Measurements from ENCODE around the gene ICAM5.
"Not testable (repeated sequence)": the region's sequence is repeated elsewhere in the genome, so short reads cannot be mapped to it uniquely, and the experiment has no call there.

The ICAM5 gene

DNA sequence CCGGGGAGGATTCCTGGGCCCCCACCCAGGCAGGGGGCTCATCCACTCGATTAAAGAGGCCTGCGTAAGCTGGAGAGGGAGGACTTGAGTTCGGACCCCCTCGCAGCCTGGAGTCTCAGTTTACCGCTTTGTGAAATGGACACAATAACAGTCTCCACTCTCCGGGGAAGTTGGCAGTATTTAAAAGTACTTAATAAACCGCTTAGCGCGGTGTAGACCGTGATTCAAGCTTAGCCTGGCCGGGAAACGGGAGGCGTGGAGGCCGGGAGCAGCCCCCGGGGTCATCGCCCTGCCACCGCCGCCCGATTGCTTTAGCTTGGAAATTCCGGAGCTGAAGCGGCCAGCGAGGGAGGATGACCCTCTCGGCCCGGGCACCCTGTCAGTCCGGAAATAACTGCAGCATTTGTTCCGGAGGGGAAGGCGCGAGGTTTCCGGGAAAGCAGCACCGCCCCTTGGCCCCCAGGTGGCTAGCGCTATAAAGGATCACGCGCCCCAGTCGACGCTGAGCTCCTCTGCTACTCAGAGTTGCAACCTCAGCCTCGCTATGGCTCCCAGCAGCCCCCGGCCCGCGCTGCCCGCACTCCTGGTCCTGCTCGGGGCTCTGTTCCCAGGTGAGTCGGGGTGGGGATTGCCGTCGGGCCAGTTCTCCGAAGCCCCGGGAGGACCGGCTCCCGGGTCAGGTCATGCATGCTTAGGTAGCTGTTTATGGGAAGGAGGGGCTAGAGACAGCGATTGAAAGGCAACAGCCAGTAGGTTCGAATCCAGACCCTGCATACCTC lies 18.9 kb upstream of the ICAM5 start, which contains the start of gene ICAM1:
Gene ICAM1 (plus strand): TSS at position 505 of the 779 bp plus-strand sequence. CDS start 40 bp downstream, at position 545.
- DNase-seq: no peak

DNA sequence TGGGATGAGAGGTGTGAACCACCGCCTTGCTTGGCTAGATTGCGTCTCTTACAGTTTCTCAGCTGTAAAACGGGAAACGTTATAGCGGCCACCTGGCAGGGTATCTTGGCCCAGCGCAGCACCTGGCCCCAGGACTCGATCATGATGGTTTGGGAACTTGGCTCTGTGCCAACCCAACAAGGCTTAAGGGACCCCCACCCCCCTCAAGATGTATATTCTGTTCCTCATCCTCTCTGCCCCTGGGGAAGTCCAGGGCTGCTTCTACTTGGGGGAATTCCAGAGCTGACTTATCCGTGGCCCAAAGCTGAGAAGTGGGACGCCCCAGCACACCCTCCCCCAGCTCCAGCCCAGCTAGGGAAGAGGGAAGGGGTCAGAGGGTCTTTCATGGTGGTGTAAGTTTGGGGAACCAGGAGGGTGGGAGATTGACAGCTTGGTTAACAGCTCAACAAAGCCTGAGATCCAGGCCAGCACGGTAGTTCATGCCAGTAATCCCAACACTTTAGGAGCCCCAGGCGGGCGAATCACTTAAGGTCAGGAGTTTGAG lies 18.1 kb upstream of the ICAM5 start:
- DNase-seq: no peak

DNA sequence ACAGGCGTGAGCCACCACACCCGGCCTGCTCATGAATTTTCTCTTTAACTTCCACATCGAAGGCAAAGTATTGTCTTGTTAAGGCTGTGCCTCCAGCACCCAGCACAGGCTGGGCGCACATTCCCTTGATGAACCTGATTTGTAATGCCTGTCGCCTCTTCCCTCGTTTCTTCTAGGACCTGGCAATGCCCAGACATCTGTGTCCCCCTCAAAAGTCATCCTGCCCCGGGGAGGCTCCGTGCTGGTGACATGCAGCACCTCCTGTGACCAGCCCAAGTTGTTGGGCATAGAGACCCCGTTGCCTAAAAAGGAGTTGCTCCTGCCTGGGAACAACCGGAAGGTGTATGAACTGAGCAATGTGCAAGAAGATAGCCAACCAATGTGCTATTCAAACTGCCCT lies 15.2 kb upstream of the ICAM5 start:
- DNase-seq: no peak

DNA sequence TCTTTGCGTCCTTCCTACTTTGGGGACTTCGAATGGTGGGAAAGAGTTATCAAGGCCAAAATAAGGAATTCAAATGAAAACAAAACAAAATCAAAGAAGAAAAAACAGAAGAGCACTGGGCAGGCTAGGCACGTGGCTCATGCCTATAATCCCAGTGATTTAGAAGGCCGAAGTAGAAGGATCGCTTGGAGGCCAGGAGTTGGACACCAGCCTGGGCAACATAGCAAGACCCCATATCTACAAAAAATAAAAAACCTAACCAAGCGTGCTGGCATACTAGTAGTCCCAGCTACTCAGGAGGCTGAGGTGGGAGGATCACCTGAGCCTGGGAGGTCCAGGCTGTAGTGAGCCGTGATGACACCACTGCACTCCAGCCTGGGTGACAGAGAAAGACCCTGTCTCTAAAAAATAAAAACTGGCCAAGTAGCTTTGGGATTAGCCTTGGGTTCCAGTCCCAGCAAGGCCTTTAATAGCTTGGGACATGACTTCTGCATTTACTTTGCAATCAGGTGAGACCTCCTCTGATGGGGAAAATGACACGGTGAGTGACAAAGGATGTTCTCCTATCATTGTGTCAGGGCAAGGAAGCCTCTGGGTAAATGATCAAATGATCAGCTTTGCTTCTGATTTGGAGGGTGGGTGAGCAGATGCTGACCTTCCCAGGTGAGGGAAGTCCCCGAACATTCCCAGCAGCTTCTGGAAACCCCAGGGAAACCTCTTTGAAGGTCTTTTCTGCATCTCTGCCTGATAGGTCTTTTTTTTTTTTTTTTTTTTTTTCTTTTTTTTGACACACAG lies 11.8 kb upstream of the ICAM5 start:
- no peak for DNase-seq

DNA sequence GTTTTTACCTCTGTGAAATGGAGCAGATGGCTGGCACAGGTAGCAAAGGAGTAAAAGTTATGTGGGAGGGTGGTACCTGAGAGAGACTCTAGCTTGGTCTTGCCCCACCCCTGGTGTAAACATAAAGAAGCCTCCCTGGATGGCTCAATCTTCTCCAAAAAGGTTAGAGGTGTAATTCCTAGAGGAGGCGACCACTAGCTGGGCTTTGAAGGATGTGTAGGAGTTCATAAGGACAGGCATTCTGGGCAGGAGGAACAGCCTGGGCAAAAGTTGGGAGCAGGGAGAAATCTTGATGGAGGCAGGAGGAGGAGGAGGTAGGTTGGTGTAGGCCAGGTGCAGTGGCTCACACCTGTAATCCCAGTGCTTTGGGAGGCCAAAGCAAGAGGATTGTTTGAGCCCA lies 10.8 kb upstream of the ICAM5 start:
- no peak for DNase-seq

DNA sequence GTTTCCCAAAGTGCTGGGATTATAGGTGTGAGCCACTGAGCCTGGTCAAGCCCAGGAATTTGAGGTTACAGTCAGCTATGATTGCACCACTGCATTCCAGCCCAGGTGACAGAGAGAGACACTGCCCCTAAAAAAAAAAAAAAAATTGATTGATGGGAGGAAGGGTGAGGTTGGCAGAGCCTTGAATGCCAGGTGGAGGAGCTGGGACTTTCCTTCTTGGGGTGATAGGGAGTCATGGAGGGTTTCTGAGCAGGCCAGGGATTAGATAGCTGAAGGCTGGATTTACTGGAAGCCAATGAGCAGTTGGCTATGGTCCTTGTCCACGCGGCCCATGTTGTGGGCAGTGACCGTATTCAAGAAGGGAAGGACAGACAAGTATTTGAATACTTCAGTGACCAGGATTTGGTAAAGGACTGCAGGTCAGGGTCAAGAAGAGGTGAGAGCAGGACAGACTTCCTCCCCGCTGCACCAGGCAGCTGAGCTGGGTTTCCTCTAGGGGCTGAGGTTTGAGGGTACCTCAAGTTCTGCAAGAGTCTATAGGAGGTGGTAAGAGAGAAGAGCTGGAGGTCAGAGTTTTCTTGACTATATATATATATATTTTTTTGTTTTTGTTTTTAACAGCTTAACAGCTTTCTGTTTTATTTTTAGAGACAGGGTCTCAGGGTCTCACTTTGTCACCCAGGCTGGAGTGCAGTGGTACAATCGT lies 9.9 kb upstream of the ICAM5 start:
- DNase-seq: no peak

DNA sequence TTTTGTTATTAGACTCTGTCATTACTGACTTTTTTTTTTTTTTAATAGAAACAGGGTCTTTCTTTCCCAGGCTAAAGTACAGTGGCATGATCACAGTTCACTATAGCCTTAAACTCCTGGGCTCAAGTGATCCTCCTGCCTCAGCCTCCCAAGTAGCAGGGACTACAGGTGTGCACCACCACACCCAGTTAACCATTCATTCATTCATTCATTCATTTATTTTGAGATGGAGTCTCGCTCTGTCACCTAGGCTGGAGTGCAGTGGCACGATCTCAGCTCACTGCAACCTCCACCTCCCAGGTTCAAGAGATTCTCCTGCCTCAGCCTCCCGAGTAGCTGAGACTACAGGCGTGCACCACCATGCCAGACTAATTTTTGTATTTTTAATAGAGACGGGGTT lies 7.7 kb upstream of the ICAM5 start:
- not testable (repeated sequence) for DNase-seq

DNA sequence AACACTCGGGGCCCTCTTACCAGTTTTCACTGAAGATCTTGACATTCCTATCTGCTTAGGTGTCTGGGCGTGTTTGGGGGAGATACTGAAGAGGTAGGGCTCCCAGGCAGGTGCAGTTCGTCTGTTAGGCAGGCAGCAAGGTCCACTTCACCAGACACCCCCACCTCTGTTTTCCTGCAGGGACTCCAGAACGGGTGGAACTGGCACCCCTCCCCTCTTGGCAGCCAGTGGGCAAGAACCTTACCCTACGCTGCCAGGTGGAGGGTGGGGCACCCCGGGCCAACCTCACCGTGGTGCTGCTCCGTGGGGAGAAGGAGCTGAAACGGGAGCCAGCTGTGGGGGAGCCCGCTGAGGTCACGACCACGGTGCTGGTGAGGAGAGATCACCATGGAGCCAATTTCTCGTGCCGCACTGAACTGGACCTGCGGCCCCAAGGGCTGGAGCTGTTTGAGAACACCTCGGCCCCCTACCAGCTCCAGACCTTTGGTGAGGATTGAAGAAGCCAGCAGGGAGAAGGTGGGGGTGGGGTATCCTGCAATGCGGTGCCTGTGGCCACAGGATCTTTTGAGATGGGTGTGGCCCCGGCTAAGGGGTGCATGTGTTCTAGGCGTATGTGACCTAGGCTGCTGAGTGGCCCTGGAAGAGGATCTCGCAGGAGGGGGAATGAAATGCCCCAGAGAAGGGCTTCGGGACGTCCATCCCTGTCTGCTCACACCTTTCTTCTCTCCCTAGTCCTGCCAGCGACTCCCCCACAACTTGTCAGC lies 6.3 kb upstream of the ICAM5 start:
- DNase-seq: no peak

DNA sequence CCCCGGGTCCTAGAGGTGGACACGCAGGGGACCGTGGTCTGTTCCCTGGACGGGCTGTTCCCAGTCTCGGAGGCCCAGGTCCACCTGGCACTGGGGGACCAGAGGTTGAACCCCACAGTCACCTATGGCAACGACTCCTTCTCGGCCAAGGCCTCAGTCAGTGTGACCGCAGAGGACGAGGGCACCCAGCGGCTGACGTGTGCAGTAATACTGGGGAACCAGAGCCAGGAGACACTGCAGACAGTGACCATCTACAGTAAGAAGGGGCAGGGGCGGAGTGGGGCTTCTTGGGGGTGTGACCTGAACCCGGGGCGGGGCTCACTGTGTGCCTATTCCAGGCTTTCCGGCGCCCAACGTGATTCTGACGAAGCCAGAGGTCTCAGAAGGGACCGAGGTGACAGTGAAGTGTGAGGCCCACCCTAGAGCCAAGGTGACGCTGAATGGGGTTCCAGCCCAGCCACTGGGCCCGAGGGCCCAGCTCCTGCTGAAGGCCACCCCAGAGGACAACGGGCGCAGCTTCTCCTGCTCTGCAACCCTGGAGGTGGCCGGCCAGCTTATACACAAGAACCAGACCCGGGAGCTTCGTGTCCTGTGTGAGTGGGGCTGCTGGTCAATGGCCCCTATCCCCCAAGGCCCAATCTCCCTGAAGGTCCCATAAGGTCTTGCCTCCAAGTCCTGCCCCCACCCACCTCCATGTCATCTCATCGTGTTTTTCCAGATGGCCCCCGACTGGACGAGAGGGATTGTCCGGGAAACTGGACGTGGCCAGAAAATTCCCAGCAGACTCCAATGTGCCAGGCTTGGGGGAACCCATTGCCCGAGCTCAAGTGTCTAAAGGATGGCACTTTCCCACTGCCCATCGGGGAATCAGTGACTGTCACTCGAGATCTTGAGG lies 5.4 kb upstream of the ICAM5 start:
- DNase-seq: no peak

DNA sequence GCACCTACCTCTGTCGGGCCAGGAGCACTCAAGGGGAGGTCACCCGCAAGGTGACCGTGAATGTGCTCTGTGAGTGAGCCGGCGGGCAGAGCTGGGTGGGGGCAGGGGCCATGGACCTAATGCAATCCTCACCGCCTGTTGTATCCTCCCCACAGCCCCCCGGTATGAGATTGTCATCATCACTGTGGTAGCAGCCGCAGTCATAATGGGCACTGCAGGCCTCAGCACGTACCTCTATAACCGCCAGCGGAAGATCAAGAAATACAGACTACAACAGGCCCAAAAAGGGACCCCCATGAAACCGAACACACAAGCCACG lies 4.8 kb upstream of the ICAM5 start:
- DNase-seq: no peak

DNA sequence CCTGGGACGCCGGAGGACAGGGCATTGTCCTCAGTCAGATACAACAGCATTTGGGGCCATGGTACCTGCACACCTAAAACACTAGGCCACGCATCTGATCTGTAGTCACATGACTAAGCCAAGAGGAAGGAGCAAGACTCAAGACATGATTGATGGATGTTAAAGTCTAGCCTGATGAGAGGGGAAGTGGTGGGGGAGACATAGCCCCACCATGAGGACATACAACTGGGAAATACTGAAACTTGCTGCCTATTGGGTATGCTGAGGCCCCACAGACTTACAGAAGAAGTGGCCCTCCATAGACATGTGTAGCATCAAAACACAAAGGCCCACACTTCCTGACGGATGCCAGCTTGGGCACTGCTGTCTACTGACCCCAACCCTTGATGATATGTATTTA lies 4.4 kb upstream of the ICAM5 start:
- DNase-seq: no peak

DNA sequence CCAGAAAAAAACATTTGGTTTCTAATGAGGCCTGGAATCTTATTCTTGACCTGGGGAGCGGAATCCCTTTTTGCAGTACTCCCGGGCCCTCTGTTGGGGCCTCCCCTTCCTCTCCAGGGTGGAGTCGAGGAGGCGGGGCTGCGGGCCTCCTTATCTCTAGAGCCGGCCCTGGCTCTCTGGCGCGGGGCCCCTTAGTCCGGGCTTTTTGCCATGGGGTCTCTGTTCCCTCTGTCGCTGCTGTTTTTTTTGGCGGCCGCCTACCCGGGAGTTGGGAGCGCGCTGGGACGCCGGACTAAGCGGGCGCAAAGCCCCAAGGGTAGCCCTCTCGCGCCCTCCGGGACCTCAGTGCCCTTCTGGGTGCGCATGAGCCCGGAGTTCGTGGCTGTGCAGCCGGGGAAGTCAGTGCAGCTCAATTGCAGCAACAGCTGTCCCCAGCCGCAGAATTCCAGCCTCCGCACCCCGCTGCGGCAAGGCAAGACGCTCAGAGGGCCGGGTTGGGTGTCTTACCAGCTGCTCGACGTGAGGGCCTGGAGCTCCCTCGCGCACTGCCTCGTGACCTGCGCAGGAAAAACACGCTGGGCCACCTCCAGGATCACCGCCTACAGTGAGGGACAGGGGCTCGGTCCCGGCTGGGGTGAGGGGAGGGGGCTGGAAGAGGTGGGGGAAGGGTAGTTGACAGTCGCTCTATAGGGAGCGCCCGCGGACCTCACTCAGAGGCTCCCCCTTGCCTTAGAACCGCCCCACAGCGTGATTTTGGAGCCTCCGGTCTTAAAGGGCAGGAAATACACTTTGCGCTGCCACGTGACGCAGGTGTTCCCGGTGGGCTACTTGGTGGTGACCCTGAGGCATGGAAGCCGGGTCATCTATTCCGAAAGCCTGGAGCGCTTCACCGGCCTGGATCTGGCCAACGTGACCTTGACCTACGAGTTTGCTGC lies 2.7 kb upstream of the ICAM5 start, which contains the start of gene ICAM4:
Gene ICAM4 (plus strand): TSS at position 153 of the 935 bp plus-strand sequence. CDS start 58 bp downstream, at position 211.
- DNase-seq: no peak

DNA sequence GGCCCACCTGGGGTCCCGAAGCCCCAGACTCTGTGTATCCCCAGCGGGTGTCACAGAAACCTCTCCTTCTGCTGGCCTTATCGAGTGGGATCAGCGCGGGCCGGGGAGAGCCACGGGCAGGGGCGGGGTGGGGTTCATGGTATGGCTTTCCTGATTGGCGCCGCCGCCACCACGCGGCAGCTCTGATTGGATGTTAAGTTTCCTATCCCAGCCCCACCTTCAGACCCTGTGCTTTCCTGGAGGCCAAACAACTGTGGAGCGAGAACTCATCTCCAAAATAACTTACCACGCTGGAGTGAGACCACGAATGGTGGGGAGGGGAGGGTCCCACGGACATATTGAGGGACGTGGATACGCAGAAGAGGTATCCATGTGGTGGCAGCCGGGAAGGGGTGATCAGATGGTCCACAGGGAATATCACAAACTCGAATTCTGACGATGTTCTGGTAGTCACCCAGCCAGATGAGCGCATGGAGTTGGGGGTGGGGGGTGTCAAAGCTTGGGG lies 1.0 kb upstream of the ICAM5 start:
- no peak for DNase-seq

DNA sequence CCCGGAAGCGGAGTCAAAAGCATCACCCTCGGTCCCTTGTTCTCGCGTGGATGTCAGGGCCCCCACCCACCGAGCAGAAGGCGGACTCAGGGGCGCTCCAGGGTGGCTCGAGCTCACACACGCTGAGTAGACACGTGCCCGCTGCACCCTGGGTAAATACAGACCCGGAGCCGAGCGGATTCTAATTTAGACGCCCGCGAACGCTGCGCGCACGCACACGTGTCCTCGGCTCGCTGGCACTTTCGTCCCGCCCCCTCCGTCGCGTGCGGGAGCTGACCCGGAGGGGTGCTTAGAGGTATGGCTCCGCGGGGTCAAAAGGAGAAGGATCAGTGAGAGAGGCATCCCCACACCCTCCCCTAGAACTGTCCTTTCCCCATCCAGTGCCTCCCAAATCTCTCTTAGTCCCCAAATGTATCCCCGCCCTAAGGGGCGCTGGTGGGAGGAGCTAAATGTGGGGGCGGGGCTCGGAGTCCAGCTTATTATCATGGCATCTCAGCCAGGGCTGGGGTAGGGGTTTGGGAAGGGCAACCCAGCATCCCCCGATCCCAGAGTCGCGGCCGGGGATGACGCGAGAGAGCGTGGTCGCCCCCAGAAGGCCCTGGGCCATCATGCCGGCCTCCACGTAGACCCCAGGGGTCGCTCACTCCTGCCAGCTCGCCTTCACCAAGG lies 451 bp upstream of the ICAM5 start:
- no peak for DNase-seq

DNA sequence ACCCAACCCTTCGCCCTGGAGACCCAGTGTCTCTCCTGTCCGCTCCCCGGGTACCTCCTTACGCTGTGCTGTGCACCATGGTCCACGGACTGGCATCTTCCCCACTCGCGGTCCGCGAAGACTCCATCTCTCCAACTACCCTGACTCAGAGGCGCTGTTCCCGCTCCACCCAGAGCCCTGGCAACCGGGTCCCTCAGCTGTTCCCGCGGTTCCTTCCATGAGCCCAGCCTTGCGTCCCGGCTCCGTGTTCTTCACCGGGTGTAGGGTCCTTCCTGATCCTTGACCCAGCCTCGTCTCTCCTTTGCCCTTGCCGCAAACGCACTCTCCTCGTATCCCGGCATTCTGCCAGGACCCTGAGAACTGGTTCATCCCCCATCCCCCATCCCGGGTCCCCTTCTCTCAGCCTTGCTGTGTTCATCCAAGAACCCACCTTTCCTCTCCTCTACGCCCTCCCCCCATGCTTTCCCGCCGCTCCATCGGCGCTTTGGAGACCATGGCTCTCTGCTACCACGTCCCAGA lies 664 bp downstream of the ICAM5 start:
- no peak for DNase-seq

DNA sequence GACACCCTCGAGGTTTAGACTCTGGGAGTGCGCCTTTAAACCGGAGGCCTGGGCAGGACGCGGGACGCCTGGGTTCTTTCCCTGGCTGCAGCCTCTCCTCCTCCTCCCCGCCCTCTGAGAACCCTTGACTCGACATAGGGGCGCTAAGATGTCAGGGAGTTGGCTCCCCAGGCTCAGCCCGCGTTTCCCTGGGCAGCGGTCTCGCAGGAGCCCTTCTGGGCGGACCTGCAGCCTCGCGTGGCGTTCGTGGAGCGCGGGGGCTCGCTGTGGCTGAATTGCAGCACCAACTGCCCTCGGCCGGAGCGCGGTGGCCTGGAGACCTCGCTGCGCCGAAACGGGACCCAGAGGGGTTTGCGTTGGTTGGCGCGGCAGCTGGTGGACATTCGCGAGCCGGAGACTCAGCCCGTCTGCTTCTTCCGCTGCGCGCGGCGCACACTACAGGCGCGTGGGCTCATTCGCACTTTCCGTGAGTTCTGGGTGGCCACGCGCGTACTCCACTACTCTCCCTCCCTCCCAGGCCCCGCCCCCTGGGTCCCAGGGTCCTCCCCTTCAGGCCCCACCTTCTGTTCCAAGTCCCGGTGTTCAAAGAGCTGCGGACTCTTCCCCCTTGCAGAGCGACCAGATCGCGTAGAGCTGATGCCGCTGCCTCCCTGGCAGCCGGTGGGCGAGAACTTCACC lies 1.3 kb downstream of the ICAM5 start:
- DNase-seq: no peak

DNA sequence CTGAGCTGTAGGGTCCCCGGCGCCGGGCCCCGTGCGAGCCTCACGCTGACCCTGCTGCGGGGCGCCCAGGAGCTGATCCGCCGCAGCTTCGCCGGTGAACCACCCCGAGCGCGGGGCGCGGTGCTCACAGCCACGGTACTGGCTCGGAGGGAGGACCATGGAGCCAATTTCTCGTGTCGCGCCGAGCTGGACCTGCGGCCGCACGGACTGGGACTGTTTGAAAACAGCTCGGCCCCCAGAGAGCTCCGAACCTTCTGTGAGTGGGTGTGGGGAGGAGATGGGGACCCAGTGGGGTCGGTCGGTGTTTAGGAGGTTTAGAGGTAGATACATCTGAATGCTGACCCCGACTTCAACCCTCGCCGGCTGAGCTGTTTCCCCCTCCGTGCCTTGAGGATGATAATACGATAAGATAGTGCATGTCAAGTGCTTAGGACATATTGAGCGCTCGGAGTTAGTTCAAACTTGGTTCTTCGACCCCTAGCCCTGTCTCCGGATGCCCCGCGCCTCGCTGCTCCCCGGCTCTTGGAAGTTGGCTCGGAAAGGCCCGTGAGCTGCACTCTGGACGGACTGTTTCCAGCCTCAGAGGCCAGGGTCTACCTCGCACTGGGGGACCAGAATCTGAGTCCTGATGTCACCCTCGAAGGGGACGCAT lies 1.9 kb downstream of the ICAM5 start:
- DNase-seq: no peak

DNA sequence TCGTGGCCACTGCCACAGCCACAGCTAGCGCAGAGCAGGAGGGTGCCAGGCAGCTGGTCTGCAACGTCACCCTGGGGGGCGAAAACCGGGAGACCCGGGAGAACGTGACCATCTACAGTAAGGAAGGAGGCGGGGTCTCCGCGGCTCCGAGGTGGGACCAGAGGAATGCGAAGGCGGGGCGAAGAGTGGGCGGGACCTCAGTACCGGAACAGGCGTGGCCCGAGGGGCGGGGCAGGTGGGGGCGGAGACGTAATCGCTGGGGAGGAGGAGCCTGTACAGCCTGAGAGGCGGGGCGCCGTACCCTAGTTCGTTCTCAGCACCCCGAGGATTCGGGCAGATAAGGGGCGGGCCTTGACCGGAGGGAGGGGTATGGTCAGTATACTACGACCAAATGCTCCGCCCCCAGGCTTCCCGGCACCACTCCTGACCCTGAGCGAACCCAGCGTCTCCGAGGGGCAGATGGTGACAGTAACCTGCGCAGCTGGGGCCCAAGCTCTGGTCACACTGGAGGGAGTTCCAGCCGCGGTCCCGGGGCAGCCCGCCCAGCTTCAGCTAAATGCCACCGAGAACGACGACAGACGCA lies 2.5 kb downstream of the ICAM5 start:
- no peak for DNase-seq
